H1 (cell line): ENCODE measurements around the gene CT45A9. TPM values are rescaled to one million over a fixed set of nuclear protein-coding genes. Genes with fewer than 3 reads are reported as not detected.

Experiments used
- CTCF ChIA-PET: fragments of 300-600 bp; sonication (Branson Sonifier 250); formaldehyde crosslinking; loops from one replicate; lab custom pipeline; 2021; ENCODE audit not compliant: partially characterized antibody; lab: Charles Lee
- POLR2A ChIA-PET: fragments of 300-600 bp; sonication (Branson Sonifier 250); formaldehyde crosslinking; loops from one replicate; lab custom pipeline; 2021; ENCODE audit warnings: inconsistent platforms; ENCODE audit not compliant: partially characterized antibody; lab: Charles Lee
- DNase-seq, 2 experiments: peaks; one replicate each; pipeline versions ENCODE4 v3.0.0 to v3.0.0-alpha.2; 2010 to 2022; ENCODE audit warnings: low spot score in 2 of 2, low read depth in 1 of 2, mixed read lengths in 1 of 2
- FAIRE-seq: peaks from 2 replicates; lab custom pipeline; 2011; peaks lifted over from hg19 to GRCh38; lab: Jason Lieb, UNC
- H2AFZ ChIP-seq: 2 replicates; pipeline ENCODE4 v1.8.1; 2012; ENCODE audit warnings: low read length, inconsistent platforms
- H2AK5ac ChIP-seq: 2 replicates; pipeline ENCODE4 v1.6.1; 2013; ENCODE audit warnings: low read depth, low read length
- H2BK120ac ChIP-seq: replicated peaks from 2 replicates; pipeline ENCODE3; 2013; ENCODE audit warnings: low read depth, low read length, inconsistent platforms
- H2BK12ac ChIP-seq: 2 replicates; pipeline ENCODE4 v1.6.1; 2013; ENCODE audit warnings: low read depth, low read length
- H2BK15ac ChIP-seq: 2 replicates; pipeline ENCODE4 v1.6.1; 2013; ENCODE audit warnings: low read length
- H2BK20ac ChIP-seq: 2 replicates; pipeline ENCODE4 v1.6.1; 2013; ENCODE audit warnings: low read length
- H2BK5ac ChIP-seq: 2 replicates; pipeline ENCODE4 v1.6.1; 2013; ENCODE audit warnings: low read depth, low read length
- H3K14ac ChIP-seq: 2 replicates; pipeline ENCODE4 v1.6.1; 2013; ENCODE audit warnings: inconsistent platforms; ENCODE audit not compliant: insufficient read length
- H3K18ac ChIP-seq: 2 replicates; pipeline ENCODE4 v1.6.1; 2013; ENCODE audit warnings: low read length; ENCODE audit errors: extremely low read depth
- H3K23ac ChIP-seq: 2 replicates; pipeline ENCODE4 v1.6.1; 2013; ENCODE audit warnings: inconsistent platforms; ENCODE audit not compliant: insufficient read length
- H3K23me2 ChIP-seq: 2 replicates; pipeline ENCODE4 v1.6.1; 2013; ENCODE audit warnings: low read depth, low read length
- H3K27ac ChIP-seq: 2 replicates; pipeline ENCODE4 v1.6.1; 2011; ENCODE audit warnings: low read depth, low read length, inconsistent platforms
- H3K27me3 ChIP-seq, 4 experiments: replicated peaks in 1 of 4; 1 replicate in 1 of 4; 2 replicates in 3 of 4; pipeline versions ENCODE4 v1.6.1 to v1.8.1; 2011 to 2013; ENCODE audit warnings: low read length in 3 of 4, mild to moderate bottlenecking in 3 of 4, inconsistent platforms in 2 of 4, mixed read lengths in 2 of 4, moderate library complexity in 1 of 4; ENCODE audit not compliant: control insufficient read depth in 3 of 4, insufficient read depth in 3 of 4; ENCODE audit errors: extremely low read depth in 1 of 4
- H3K36me3 ChIP-seq, 4 experiments: 2 replicates each; pipeline versions ENCODE4 v1.6.1 to v1.8.1; 2011 to 2013; ENCODE audit warnings: mild to moderate bottlenecking in 4 of 4, low read length in 3 of 4, moderate library complexity in 2 of 4, control low read depth in 1 of 4, inconsistent platforms in 1 of 4; ENCODE audit not compliant: insufficient read depth in 4 of 4, control insufficient read depth in 2 of 4
- H3K4ac ChIP-seq: replicated peaks from 2 replicates; pipeline ENCODE3; 2013; ENCODE audit warnings: low read length, low read depth, mixed read lengths, inconsistent platforms; ENCODE audit not compliant: insufficient read length
- H3K4me1 ChIP-seq, 4 experiments: replicated peaks in 1 of 4; 1 replicate in 1 of 4; 2 replicates in 3 of 4; pipeline versions ENCODE4 v1.6.1 to v1.8.1; 2011 to 2013; ENCODE audit warnings: low read length in 3 of 4, inconsistent platforms in 2 of 4, mixed read lengths in 1 of 4; ENCODE audit not compliant: insufficient read depth in 4 of 4, control insufficient read depth in 3 of 4
- H3K4me2 ChIP-seq, 2 experiments: 2 replicates each; pipeline versions ENCODE4 v1.6.1 to v1.8.1; 2011 to 2013; ENCODE audit warnings: low read depth in 2 of 2, low read length in 2 of 2, control low read depth in 1 of 2, inconsistent platforms in 1 of 2, mild to moderate bottlenecking in 1 of 2; ENCODE audit not compliant: insufficient read depth in 1 of 2
- H3K4me3 ChIP-seq, 4 experiments: fragments of 200-600, 300-600 bp in 1 of 4; sonication (generic), shearing (Covaris generic), sonication (Bioruptor Twin) in 1 of 4; 2 replicates each; pipeline versions ENCODE4 v1.5.1 to v1.8.1; 2011 to 2016; ENCODE audit warnings: low read length in 4 of 4, low read depth in 3 of 4, control low read depth in 2 of 4, inconsistent platforms in 2 of 4, mild to moderate bottlenecking in 2 of 4, mixed read lengths in 1 of 4, moderate library complexity in 1 of 4; ENCODE audit not compliant: insufficient read depth in 2 of 4; ENCODE audit errors: extremely low read depth in 1 of 4
- H3K56ac ChIP-seq: replicated peaks from 2 replicates; pipeline ENCODE3; 2013; ENCODE audit warnings: low read depth, mild to moderate bottlenecking, mixed read lengths, low read length, inconsistent platforms; ENCODE audit not compliant: insufficient read length
- H3K79me1 ChIP-seq: 2 replicates; pipeline ENCODE4 v1.6.1; 2013; ENCODE audit warnings: low read depth, low read length, control low read depth
- H3K79me2 ChIP-seq, 2 experiments: 2 replicates each; pipeline versions ENCODE4 v1.6.1 to v1.8.1; 2012 to 2013; ENCODE audit warnings: low read length in 2 of 2, mild to moderate bottlenecking in 2 of 2, inconsistent platforms in 1 of 2; ENCODE audit not compliant: insufficient read depth in 2 of 2, control insufficient read depth in 1 of 2
- H3K9ac ChIP-seq, 4 experiments: replicated peaks in 1 of 4; 1 replicate in 1 of 4; 2 replicates in 3 of 4; pipeline versions ENCODE4 v1.6.1 to v1.8.1; 2011 to 2013; ENCODE audit warnings: low read depth in 3 of 4, low read length in 3 of 4, control low read depth in 2 of 4, mild to moderate bottlenecking in 2 of 4, moderate library complexity in 2 of 4, inconsistent platforms in 1 of 4; ENCODE audit errors: extremely low read depth in 1 of 4
- H3K9me3 ChIP-seq, 2 experiments: 2 replicates each; pipeline versions ENCODE4 v1.6.1 to v1.8.1; 2012 to 2013; ENCODE audit warnings: mild to moderate bottlenecking in 2 of 2, moderate library complexity in 2 of 2, control low read depth in 1 of 2, inconsistent platforms in 1 of 2, low read depth in 1 of 2, low read length in 1 of 2, mixed read lengths in 1 of 2; ENCODE audit not compliant: insufficient read depth in 2 of 2
- H4K20me1 ChIP-seq, 2 experiments: replicated peaks in 1 of 2; 2 replicates each; pipeline versions ENCODE3 to v1.8.1; 2011 to 2013; ENCODE audit warnings: inconsistent platforms in 2 of 2, low read length in 2 of 2, mild to moderate bottlenecking in 1 of 2; ENCODE audit not compliant: insufficient read depth in 2 of 2, control insufficient read depth in 1 of 2
- H4K5ac ChIP-seq: 2 replicates; pipeline ENCODE4 v1.6.1; 2013; ENCODE audit warnings: low read length, low read depth, mixed read lengths, inconsistent platforms; ENCODE audit not compliant: insufficient read length
- H4K8ac ChIP-seq: 2 replicates; pipeline ENCODE4 v1.8.0; 2013; ENCODE audit warnings: mild to moderate bottlenecking, moderate library complexity, low read length, inconsistent platforms; ENCODE audit not compliant: insufficient read depth; ENCODE audit errors: extremely low read depth
- H4K91ac ChIP-seq: replicated peaks from 2 replicates; pipeline ENCODE3; 2013; ENCODE audit warnings: low read length, mixed read lengths, inconsistent platforms; ENCODE audit not compliant: insufficient read length
- BCL11A ChIP-seq, 2 experiments: IDR thresholded peaks; one replicate each; pipeline ENCODE4 v1.6.1; 2011; ENCODE audit warnings: low read depth in 2 of 2, low read length in 2 of 2, mild to moderate bottlenecking in 2 of 2
- CBX8 ChIP-seq: fragments of 300-800, 300-1000 bp; sonication (generic); IDR thresholded peaks from 2 replicates; pipeline ENCODE4 v1.7.1; 2016; ENCODE audit warnings: low read depth, low read length, borderline replicate concordance
- CHD1 ChIP-seq: IDR thresholded peaks from 2 replicates; pipeline ENCODE4 v1.6.1; 2012; ENCODE audit warnings: low read depth, low read length, improper control_type of control experiment
- FOSL1 ChIP-seq: IDR thresholded peaks from 2 replicates; pipeline ENCODE4 v1.6.1; 2011; ENCODE audit warnings: mild to moderate bottlenecking, low read depth, low read length, moderate library complexity; ENCODE audit not compliant: insufficient read depth
- RFX5 ChIP-seq: IDR thresholded peaks from 2 replicates; pipeline ENCODE4 v1.6.1; 2011; ENCODE audit warnings: low read depth, low read length, improper control_type of control experiment, borderline replicate concordance
- SP4 ChIP-seq: IDR thresholded peaks from 2 replicates; pipeline ENCODE4 v1.6.1; 2012; ENCODE audit warnings: low read length, inconsistent platforms
- TBP ChIP-seq: IDR thresholded peaks from 2 replicates; pipeline ENCODE4 v1.6.1; 2011; ENCODE audit warnings: low read depth, low read length, improper control_type of control experiment
- WGBS, 2 experiments: shearing (Covaris generic) in 1 of 2; methylation state at CpG; one replicate each; pipeline versions ENCODE4 v1.1.6 to v1.1.7; 2013 to 2015; ENCODE audit warnings: low lambda C conversion rate in 2 of 2, mixed read lengths in 2 of 2, inconsistent platforms in 1 of 2, low coverage in 1 of 2, missing lambda C conversion rate in 1 of 2; ENCODE audit not compliant: insufficient replicate concordance in 2 of 2, insufficient coverage in 1 of 2, insufficient read length in 1 of 2; ENCODE audit errors: extremely low coverage in 1 of 2, missing lambda C conversion rate in 1 of 2; 5-methylcytosine and 5-hydroxymethylcytosine counted together
- polyA plus RNA-seq, 7 experiments: library from polyadenylated mRNA; depleted of rRNA in 3 of 7; stranded (reverse) in 5 of 7; unstranded in 2 of 7; fragments of >200 nt in 5 of 7; fragments of 200-250 nt in 2 of 7; gene quantifications; 1 replicate in 5 of 7; 2 replicates in 1 of 7; 4 replicates in 1 of 7; pipeline versions ENCODE4 v1.2.1 to v1.2.3, GENCODE V29; 2011 to 2013; ENCODE audit warnings: missing spikeins in 2 of 7, mixed read lengths in 2 of 7
- total RNA-seq: library from RNA; stranded (reverse); fragmentation: NEBNext Ultra II Directional; extraction: Animal tissue kit (Norgen Biotek cat#: 25700); gene quantifications from 2 replicates; pipeline ENCODE4 v1.2.1, GENCODE V29; 2021

The CT45A9 gene
- total and polyA plus RNA-seq, 2 of the 8 experiments (the other 6 are each of a cell fraction or from before 2014, with no cell fraction given), result not detected

DNA sequence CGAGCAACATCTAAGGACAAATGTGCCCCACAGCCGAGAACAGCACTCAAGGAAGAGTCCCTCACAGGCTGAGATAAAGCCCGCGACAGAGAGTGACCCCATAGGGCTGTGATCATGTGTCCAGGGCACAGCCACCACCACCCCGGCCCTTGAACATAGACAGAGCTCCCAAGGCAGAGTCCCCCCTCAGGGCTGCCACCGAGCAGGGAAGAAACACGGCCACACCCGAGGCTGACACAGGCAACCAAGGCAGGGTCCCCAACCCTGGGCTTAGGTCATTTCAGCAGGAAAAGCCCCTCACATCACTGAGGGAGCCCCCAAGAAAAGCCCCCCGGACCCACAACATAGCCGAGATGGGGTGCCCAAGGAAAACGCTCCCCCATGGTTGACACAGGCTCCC lies 21.2 kb upstream of the CT45A9 start:
- Histone ChIP-seq H3K79me2 (no peaks in the 10 kb centered on the region), H2BK120ac (no peak overlapping the region), H3K36me3 (no peaks in the 10 kb centered on the region), H4K8ac (no peak overlapping the region), H3K23ac (no peak overlapping the region), H3K4me1 (no peaks in the 10 kb centered on the region), H4K20me1 (no peaks in the 10 kb centered on the region), H3K18ac (no peak overlapping the region), H3K4ac (no peak overlapping the region), H4K91ac (no peak overlapping the region), H2AK5ac (no peak overlapping the region), H3K9me3 (peaks cover 0 to 35% of the 10 kb centered on the region in 2 experiments; a peak in 2 of 4 replicates), H2BK5ac (no peak overlapping the region), H3K4me2 (no peak overlapping the region), H3K56ac (no peak overlapping the region), H2AFZ (no peak overlapping the region), H4K5ac (no peak overlapping the region), H3K4me3 (no peak overlapping the region), H3K9ac (no peak overlapping the region), H3K79me1 (no peaks in the 10 kb centered on the region), H2BK20ac (no peak overlapping the region), H3K14ac (no peak overlapping the region), H3K27me3 (no peaks in the 10 kb centered on the region), H3K27ac (no peak overlapping the region), H3K23me2 (no peaks in the 10 kb centered on the region), H2BK12ac (no peak overlapping the region), H2BK15ac (no peak overlapping the region)
- FAIRE-seq (no peak), DNase-seq (no peak)
- CTCF ChIA-PET, result no interaction called here
- POLR2A ChIA-PET, result no interaction called here
- 100% methylated on average over 1 of the region's 11 CpGs; no CpG with 5 or more reads in 1 of the 2 experiments for WGBS, 2 experiments
- TF ChIP-seq CHD1 (no peak), TBP (no peak), RFX5 (no peak), BCL11A (IDR thresholded peaks at IDR 0.05; ENCODE audit: low read depth in 2 of 2, low read length in 2 of 2) (no peak), FOSL1 (no peak), SP4 (no peak), CBX8 (no peak)
